KMS-11 (cell line): Measurements from ENCODE around the gene TMEM174.
A peak's percentile ranks its signal among the peaks of the same experiment; 100 is the strongest.
"Not testable (repeated sequence)": the region's sequence is repeated elsewhere in the genome, so short reads cannot be mapped to it uniquely, and the experiment has no call there.

Experiments used
- H2AFZ ChIP-seq: fragments of 200-600 bp; sonication (generic); 2 replicates; pipeline ENCODE4 v1.6.1; 2016; ENCODE audit warnings: antibody characterized with exemption, mixed run types, low read depth
- H3K27ac ChIP-seq: fragments of 200-600 bp; sonication (generic); 2 replicates; pipeline ENCODE4 v1.6.1; 2016; ENCODE audit warnings: mild to moderate bottlenecking, mixed run types
- H3K27me3 ChIP-seq: fragments of 200-600 bp; sonication (generic); 2 replicates; pipeline ENCODE4 v1.6.1; 2017; ENCODE audit warnings: mild to moderate bottlenecking, low read depth, mixed run types, moderate library complexity; ENCODE audit not compliant: insufficient read depth
- H3K36me3 ChIP-seq: fragments of 200-600 bp; sonication (generic); 2 replicates; pipeline ENCODE4 v1.6.1; 2017; ENCODE audit warnings: mild to moderate bottlenecking, mixed run types; ENCODE audit not compliant: insufficient read depth
- H3K4me1 ChIP-seq: fragments of 200-600 bp; sonication (generic); 2 replicates; pipeline ENCODE4 v1.6.1; 2016; ENCODE audit warnings: mild to moderate bottlenecking, low read depth, mixed run types; ENCODE audit not compliant: poor library complexity, severe bottlenecking
- H3K4me2 ChIP-seq: fragments of 200-600 bp; sonication (generic); 2 replicates; pipeline ENCODE4 v1.7.0; 2016; ENCODE audit warnings: mild to moderate bottlenecking, mixed run types
- H3K4me3 ChIP-seq: fragments of 200-600 bp; sonication (generic); IDR thresholded peaks from 2 replicates; pipeline ENCODE4 v1.6.1; 2017; ENCODE audit warnings: low read depth, low read length, mixed read lengths; ENCODE audit not compliant: insufficient read depth
- H3K79me2 ChIP-seq: fragments of 200-600 bp; sonication (generic); 2 replicates; pipeline ENCODE4 v1.6.1; 2016; ENCODE audit warnings: low read depth, mixed run types; ENCODE audit not compliant: insufficient read depth
- H3K9ac ChIP-seq: fragments of 200-600 bp; sonication (generic); 2 replicates; pipeline ENCODE4 v1.6.1; 2016; ENCODE audit warnings: mild to moderate bottlenecking, mixed run types
- H4K20me1 ChIP-seq: fragments of 200-600 bp; sonication (generic); 2 replicates; pipeline ENCODE4 v1.6.1; 2016; ENCODE audit warnings: mild to moderate bottlenecking, mixed run types; ENCODE audit not compliant: insufficient read depth
- TF ChIP-seq, protein P1 (sequence below): fragments of 200-600 bp; sonication (generic); conservative IDR thresholded peaks from 2 replicates; pipeline ENCODE4 v1.6.1; 2017; ENCODE audit warnings: low read depth, mild to moderate bottlenecking, antibody characterized with exemption, low read length, moderate library complexity, mixed read lengths

TMEM174 gene

GRCh38 chr5:73214996-73215395 lies 42.0 kb downstream of the TMEM174 start:
- H3K9ac ChIP-seq, result no peak overlapping the region
- H2AFZ ChIP-seq, result no peak overlapping the region
- H3K4me2 ChIP-seq, result peak overlapping the region; percentile 55; the same call in 1 of the 2 replicates
- no peaks in the 10 kb centered on the region for H4K20me1 ChIP-seq
- no peaks in the 10 kb centered on the region for H3K79me2 ChIP-seq
- TF ChIP-seq, protein P1, sequence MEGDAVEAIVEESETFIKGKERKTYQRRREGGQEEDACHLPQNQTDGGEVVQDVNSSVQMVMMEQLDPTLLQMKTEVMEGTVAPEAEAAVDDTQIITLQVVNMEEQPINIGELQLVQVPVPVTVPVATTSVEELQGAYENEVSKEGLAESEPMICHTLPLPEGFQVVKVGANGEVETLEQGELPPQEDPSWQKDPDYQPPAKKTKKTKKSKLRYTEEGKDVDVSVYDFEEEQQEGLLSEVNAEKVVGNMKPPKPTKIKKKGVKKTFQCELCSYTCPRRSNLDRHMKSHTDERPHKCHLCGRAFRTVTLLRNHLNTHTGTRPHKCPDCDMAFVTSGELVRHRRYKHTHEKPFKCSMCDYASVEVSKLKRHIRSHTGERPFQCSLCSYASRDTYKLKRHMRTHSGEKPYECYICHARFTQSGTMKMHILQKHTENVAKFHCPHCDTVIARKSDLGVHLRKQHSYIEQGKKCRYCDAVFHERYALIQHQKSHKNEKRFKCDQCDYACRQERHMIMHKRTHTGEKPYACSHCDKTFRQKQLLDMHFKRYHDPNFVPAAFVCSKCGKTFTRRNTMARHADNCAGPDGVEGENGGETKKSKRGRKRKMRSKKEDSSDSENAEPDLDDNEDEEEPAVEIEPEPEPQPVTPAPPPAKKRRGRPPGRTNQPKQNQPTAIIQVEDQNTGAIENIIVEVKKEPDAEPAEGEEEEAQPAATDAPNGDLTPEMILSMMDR, result no peak
- H3K27ac ChIP-seq, result no peak overlapping the region
- no peaks in the 10 kb centered on the region for H3K27me3 ChIP-seq
- H3K4me3 ChIP-seq, result no peak overlapping the region
- no peaks in the 10 kb centered on the region for H3K36me3 ChIP-seq
- peaks cover 30% of the 10 kb centered on the region for H3K4me1 ChIP-seq

DNA sequence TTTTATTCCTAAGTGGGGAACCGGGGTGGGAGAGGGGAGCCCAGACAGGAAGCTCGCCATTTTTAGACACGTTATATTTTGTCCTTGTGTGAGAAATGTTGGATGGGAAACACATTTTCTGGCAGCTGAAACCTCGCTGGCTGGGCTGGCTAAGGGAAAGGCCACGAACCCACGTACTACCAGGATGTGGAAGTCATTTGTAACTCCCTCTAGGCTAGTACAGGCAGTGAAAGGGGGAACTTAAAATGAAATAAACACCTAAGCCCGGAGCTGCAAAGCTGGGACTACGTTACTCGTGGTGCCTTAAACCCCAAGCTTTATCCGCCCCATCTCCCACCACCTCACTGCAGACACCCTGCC lies 42.5 kb downstream of the TMEM174 start:
- 0 out of 2 replicates have a peak overlapping the region, but pooled peaks have one; percentile 55 for H3K4me2 ChIP-seq
- peaks cover 30% of the 10 kb centered on the region for H3K4me1 ChIP-seq
- H3K27me3 ChIP-seq, result no peaks in the 10 kb centered on the region
- H3K79me2 ChIP-seq, result no peaks in the 10 kb centered on the region
- H3K4me3 ChIP-seq, result no peak overlapping the region
- no peak overlapping the region for H3K9ac ChIP-seq
- no peaks in the 10 kb centered on the region for H4K20me1 ChIP-seq
- H3K36me3 ChIP-seq, result no peaks in the 10 kb centered on the region
- H3K27ac ChIP-seq, result no peak overlapping the region
- TF ChIP-seq, protein P1, result no peak
- H2AFZ ChIP-seq, result no peak overlapping the region

DNA sequence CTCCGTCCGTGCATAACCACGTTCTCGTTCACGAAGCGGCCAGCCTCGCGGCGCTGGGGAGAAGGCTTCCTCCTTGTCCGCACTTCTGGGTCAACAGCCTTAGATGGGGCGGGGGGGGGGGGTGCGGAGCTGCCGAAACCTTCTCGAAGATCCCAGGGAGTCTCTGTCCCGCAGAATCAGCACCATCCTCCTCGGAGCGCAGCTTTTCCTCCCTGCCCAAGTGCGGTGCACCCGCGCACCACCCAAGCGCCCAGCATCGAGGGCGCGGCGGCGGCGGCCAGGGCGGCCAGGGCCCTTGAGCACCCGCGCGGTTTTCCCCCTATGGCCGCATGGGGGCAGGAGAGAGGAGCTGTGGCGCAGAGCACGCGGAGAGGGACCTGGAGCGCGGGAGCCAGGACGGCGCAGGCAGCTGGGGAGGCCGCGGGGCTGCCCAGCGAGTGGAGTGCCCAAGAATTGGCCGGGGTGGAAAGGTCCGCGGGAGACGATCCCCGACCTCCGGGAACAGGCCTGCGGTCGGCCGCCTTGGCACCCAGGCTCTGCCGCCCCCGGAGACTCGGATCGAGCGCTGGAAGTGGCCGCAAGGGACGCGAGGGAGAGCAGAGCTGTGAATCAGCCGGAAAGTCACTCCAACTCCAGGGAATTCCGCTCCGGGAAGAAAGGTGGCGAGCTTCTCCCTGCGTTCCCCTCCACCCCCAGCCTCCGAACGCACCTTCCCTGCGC lies 43.1 kb downstream of the TMEM174 start:
- Histone ChIP-seq H3K9ac (no peak overlapping the region), H3K4me2 (peak overlapping the region; percentile 3; the same call in 1 of the 2 replicates), H3K27me3 (no peaks in the 10 kb centered on the region)

DNA sequence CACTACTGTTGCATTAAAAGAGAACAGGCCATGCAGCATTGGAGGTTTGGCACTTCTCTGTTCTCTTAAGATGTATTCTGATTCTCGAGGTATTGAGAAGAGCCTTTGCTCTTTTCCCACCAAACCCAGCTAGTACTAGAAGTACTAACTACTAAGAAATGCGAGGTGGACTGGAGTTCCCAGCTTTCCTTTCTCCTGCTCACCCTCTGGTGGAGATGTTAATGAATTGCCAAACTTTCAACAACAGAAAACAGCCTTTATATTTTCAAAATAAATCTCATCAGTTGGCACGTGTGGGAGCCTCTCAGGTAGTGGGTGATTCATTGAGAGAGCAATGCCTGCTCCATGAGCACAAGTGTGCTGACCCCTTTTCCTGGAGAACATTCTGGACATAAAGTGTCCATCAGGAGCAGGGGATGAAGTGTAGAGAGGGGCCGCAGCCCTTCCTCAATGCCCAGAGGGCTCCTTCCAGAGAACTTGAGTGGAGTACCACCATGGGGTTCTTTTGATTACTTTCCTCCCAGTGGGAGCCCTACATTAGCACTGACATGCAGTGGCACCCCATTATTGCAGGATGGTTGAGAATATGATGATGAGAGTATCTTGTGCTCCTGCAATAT lies 45.7 kb downstream of the TMEM174 start:
- no peak overlapping the region for H3K9ac ChIP-seq

More for the DNA sequence above, 43.1 kb downstream of the TMEM174 start:
- Histone ChIP-seq H2AFZ (peak overlapping the region; percentile 16; the same call in 1 of the 2 replicates), H4K20me1 (no peaks in the 10 kb centered on the region), H3K4me3 (no peak overlapping the region), H3K4me1 (peaks cover 30% of the 10 kb centered on the region), H3K27ac (no peak overlapping the region), H3K36me3 (no peaks in the 10 kb centered on the region), H3K79me2 (no peaks in the 10 kb centered on the region)
- TF ChIP-seq, protein P1, result peak; percentile 57; the same call in 1 of the 2 replicates

GRCh38 chr5:73219336-73219735 lies 46.3 kb downstream of the TMEM174 start:
- H4K20me1 ChIP-seq, H3K36me3 ChIP-seq, H3K79me2 ChIP-seq, H3K9ac ChIP-seq, H3K27ac ChIP-seq, H3K4me3 ChIP-seq, H2AFZ ChIP-seq, H3K27me3 ChIP-seq, H3K4me2 ChIP-seq: not testable (repeated sequence)
- peaks cover 12% of the 10 kb centered on the region for H3K4me1 ChIP-seq

More for the DNA sequence above, 45.7 kb downstream of the TMEM174 start:
- H3K4me3 ChIP-seq, result no peak overlapping the region
- no peak overlapping the region for H3K27ac ChIP-seq
- TF ChIP-seq, protein P1, result peak; percentile 54
- no peaks in the 10 kb centered on the region for H3K36me3 ChIP-seq
- H2AFZ ChIP-seq, result no peak overlapping the region
- no peaks in the 10 kb centered on the region for H3K79me2 ChIP-seq
- no peak overlapping the region for H3K4me2 ChIP-seq
- H4K20me1 ChIP-seq, result no peaks in the 10 kb centered on the region
- peaks cover 18% of the 10 kb centered on the region for H3K4me1 ChIP-seq
- H3K27me3 ChIP-seq, result no peaks in the 10 kb centered on the region
